ENCODE data around the gene RCAN2. TPM values are rescaled to one million over a fixed set of nuclear protein-coding genes. Genes with fewer than 3 reads are reported as not detected.
A peak's percentile ranks its signal among the peaks of the same experiment; 100 is the strongest.

Gene RCAN2
- total RNA-seq, 2 donors from 2014 or later, result 96.5 to 210 TPM

- Histone ChIP-seq H3K9me3 (no peaks in the 10 kb centered on the region), H3K27ac (no peak overlapping the region)
These were observed 35.0 kb downstream of the RCAN2 start for GRCh38 chr6:46456297-46456696.

GRCh38 chr6:46454691-46455090 is 36.6 kb downstream of the RCAN2 start:
- H3K27ac ChIP-seq, result peak overlapping the region in 1 of 2 donors; percentile 65
- no peak overlapping the region for H3K4me3 ChIP-seq
- H3K4me1 ChIP-seq, result peaks cover 0 to 36% of the 10 kb centered on the region in 2 donors
- H3K27me3 ChIP-seq, result no peaks in the 10 kb centered on the region
- DNase-seq (ENCODE audit: low spot score), result no peak
- no peaks in the 10 kb centered on the region for H3K36me3 ChIP-seq
- peaks cover 0 to 5% of the 10 kb centered on the region in 2 donors for H3K9me3 ChIP-seq
- TF ChIP-seq CTCF (IDR thresholded peaks at IDR 0.05), result no peak

More at GRCh38 chr6:46456297-46456696, 35.0 kb downstream of the RCAN2 start:
- DNase-seq (ENCODE audit: low spot score), result no peak
- TF ChIP-seq CTCF (IDR thresholded peaks at IDR 0.05), result no peak
- no peaks in the 10 kb centered on the region for H3K27me3 ChIP-seq
- H3K4me1 ChIP-seq, result peaks cover 0 to 36% of the 10 kb centered on the region in 2 donors
- no peak overlapping the region for H3K4me3 ChIP-seq
- no peaks in the 10 kb centered on the region for H3K36me3 ChIP-seq

- Histone ChIP-seq H3K4me1 (peaks cover 0 to 36% of the 10 kb centered on the region in 2 donors), H3K9me3 (peaks cover 0 to 14% of the 10 kb centered on the region in 2 donors), H3K27me3 (no peaks in the 10 kb centered on the region), H3K27ac (peak overlapping the region in 1 of 2 donors; percentile 65), H3K4me3 (no peak overlapping the region), H3K36me3 (no peaks in the 10 kb centered on the region)
- no peak for TF ChIP-seq CTCF (IDR thresholded peaks at IDR 0.05)
- DNase-seq (ENCODE audit: low spot score), result no peak
These were observed 37.4 kb downstream of the RCAN2 start for GRCh38 chr6:46453741-46454316.

GRCh38 chr6:46453216-46453615 is 38.0 kb downstream of the RCAN2 start:
- H3K27ac ChIP-seq, result peak overlapping the region in 1 of 2 donors; percentile 65
- no peak for TF ChIP-seq CTCF (IDR thresholded peaks at IDR 0.05)

GRCh38 chr6:46452312-46452917 is 38.8 kb downstream of the RCAN2 start:
- peak overlapping the region in 1 of 2 donors; percentile 12 for H3K27ac ChIP-seq
- peaks cover 0 to 36% of the 10 kb centered on the region in 2 donors for H3K4me1 ChIP-seq
- TF ChIP-seq CTCF (IDR thresholded peaks at IDR 0.05), result no peak
- no peak for DNase-seq (ENCODE audit: low spot score)
- no peaks in the 10 kb centered on the region for H3K27me3 ChIP-seq
- H3K36me3 ChIP-seq, result no peaks in the 10 kb centered on the region
- peaks cover 0 to 14% of the 10 kb centered on the region in 2 donors for H3K9me3 ChIP-seq
- H3K4me3 ChIP-seq, result no peak overlapping the region

More at GRCh38 chr6:46453216-46453615, 38.0 kb downstream of the RCAN2 start:
- H3K9me3 ChIP-seq, result peaks cover 0 to 14% of the 10 kb centered on the region in 2 donors
- H3K4me1 ChIP-seq, result peaks cover 0 to 36% of the 10 kb centered on the region in 2 donors
- H3K36me3 ChIP-seq, result no peaks in the 10 kb centered on the region
- DNase-seq (ENCODE audit: low spot score), result no peak
- H3K4me3 ChIP-seq, result no peak overlapping the region
- H3K27me3 ChIP-seq, result no peaks in the 10 kb centered on the region

Data from right atrium auricular region (tissue), 2 donors.